KOPT-K1 (cell line): ENCODE data around the gene CFAP43.
A peak's percentile ranks its signal among the peaks of the same experiment; 100 is the strongest.
"Not testable (repeated sequence)": the region's sequence is repeated elsewhere in the genome, so short reads cannot be mapped to it uniquely, and the experiment has no call there.

Experiments
- H3K27ac ChIP-seq: fragments of 200-600 bp; sonication (generic); 2 replicates; pipeline ENCODE4 v1.5.1; 2016; ENCODE audit warnings: antibody characterized with exemption, mild to moderate bottlenecking, low read depth, low read length; ENCODE audit not compliant: poor library complexity, severe bottlenecking
- H3K36me3 ChIP-seq: fragments of 200-600 bp; sonication (generic); 2 replicates; pipeline ENCODE4 v1.5.1; 2017; ENCODE audit warnings: antibody characterized with exemption, mild to moderate bottlenecking, low read length, moderate library complexity; ENCODE audit not compliant: insufficient read depth
- H3K9me3 ChIP-seq: fragments of 200-600 bp; sonication (generic); 2 replicates; pipeline ENCODE4 v1.5.1; 2017; ENCODE audit warnings: antibody characterized with exemption, low read length, mild to moderate bottlenecking; ENCODE audit not compliant: insufficient read depth, poor library complexity, severe bottlenecking

Gene CFAP43

GRCh38 chr10:104260775-104261115, 28.6 kb upstream of the CFAP43 start:
- no peak overlapping the region for H3K27ac ChIP-seq
- peaks cover 90% of the 10 kb centered on the region for H3K36me3 ChIP-seq
- H3K9me3 ChIP-seq, result no peaks in the 10 kb centered on the region

- Histone ChIP-seq H3K9me3 (no peaks in the 10 kb centered on the region), H3K36me3 (peaks cover 85% of the 10 kb centered on the region), H3K27ac (no peak overlapping the region)
Measured at GRCh38 chr10:104259999-104260774, 28.0 kb upstream of the CFAP43 start.

GRCh38 chr10:104259456-104259855, 27.3 kb upstream of the CFAP43 start:
- H3K36me3 ChIP-seq, result peaks cover 77% of the 10 kb centered on the region
- no peak overlapping the region for H3K27ac ChIP-seq

GRCh38 chr10:104258209-104258608, 26.0 kb upstream of the CFAP43 start:
- H3K36me3 ChIP-seq, result peaks cover 65% of the 10 kb centered on the region
- H3K27ac ChIP-seq, result no peak overlapping the region

More at GRCh38 chr10:104259456-104259855, 27.3 kb upstream of the CFAP43 start:
- H3K9me3 ChIP-seq, result no peaks in the 10 kb centered on the region

GRCh38 chr10:104257235-104257634, 25.1 kb upstream of the CFAP43 start:
- Histone ChIP-seq H3K9me3 (no peaks in the 10 kb centered on the region), H3K27ac (no peak overlapping the region), H3K36me3 (peaks cover 55% of the 10 kb centered on the region)

More at GRCh38 chr10:104258209-104258608, 26.0 kb upstream of the CFAP43 start:
- H3K9me3 ChIP-seq, result no peaks in the 10 kb centered on the region

- Histone ChIP-seq H3K9me3 (no peaks in the 10 kb centered on the region), H3K36me3 (peaks cover 47% of the 10 kb centered on the region), H3K27ac (peak overlapping the region; percentile 80)
Measured at GRCh38 chr10:104256335-104256961, 24.3 kb upstream of the CFAP43 start.

- H3K36me3 ChIP-seq, result peaks cover 37% of the 10 kb centered on the region
- peak overlapping the region; percentile 80 for H3K27ac ChIP-seq
- H3K9me3 ChIP-seq, result no peaks in the 10 kb centered on the region
Measured at GRCh38 chr10:104255311-104255981, 23.3 kb upstream of the CFAP43 start.

GRCh38 chr10:104254493-104255310, 22.5 kb upstream of the CFAP43 start, which contains the start of gene GSTO1:
Gene GSTO1 (plus strand): TSS chr10:104254892. CDS start chr10:104254929, 37 bp downstream.
- Histone ChIP-seq H3K9me3 (no peaks in the 10 kb centered on the region), H3K36me3 (peaks cover 30% of the 10 kb centered on the region), H3K27ac (peak within 1 kb of the TSS; percentile 80)

- H3K9me3 ChIP-seq, result no peaks in the 10 kb centered on the region
- peak overlapping the region; percentile 80 for H3K27ac ChIP-seq
- H3K36me3 ChIP-seq, result peaks cover 21% of the 10 kb centered on the region
Measured at GRCh38 chr10:104253606-104254410, 21.6 kb upstream of the CFAP43 start.

- Histone ChIP-seq H3K36me3 (peaks cover 14% of the 10 kb centered on the region), H3K9me3 (peaks cover 3% of the 10 kb centered on the region), H3K27ac (no peak overlapping the region)
Measured at GRCh38 chr10:104253106-104253505, 20.9 kb upstream of the CFAP43 start.

- Histone ChIP-seq H3K9me3 (peaks cover 7% of the 10 kb centered on the region), H3K36me3 (peaks cover 6% of the 10 kb centered on the region; the same call in 1 of the 2 replicates), H3K27ac (no peak overlapping the region)
Measured at GRCh38 chr10:104252368-104252767, 20.2 kb upstream of the CFAP43 start.

- H3K9me3 ChIP-seq, result peaks cover 16% of the 10 kb centered on the region
- no peak overlapping the region for H3K27ac ChIP-seq
- H3K36me3 ChIP-seq, result no peaks in the 10 kb centered on the region
Measured at GRCh38 chr10:104251443-104251842, 19.3 kb upstream of the CFAP43 start.

GRCh38 chr10:104250371-104250770, 18.2 kb upstream of the CFAP43 start:
- peaks cover 23% of the 10 kb centered on the region for H3K9me3 ChIP-seq
- H3K27ac ChIP-seq, result no peak overlapping the region
- H3K36me3 ChIP-seq, result no peaks in the 10 kb centered on the region

GRCh38 chr10:104248931-104249330, 16.8 kb upstream of the CFAP43 start:
- H3K27ac ChIP-seq, H3K36me3 ChIP-seq: not testable (repeated sequence)
- peaks cover 23% of the 10 kb centered on the region for H3K9me3 ChIP-seq
